GM19395 (cell line): ENCODE measurements around the gene SLC17A4.

ENCODE experiments used
- ATAC-seq: cut with Tn5 transposase; IDR thresholded peaks from one replicate; pipeline ENCODE4 v1.9.1; 2021; ENCODE audit warnings: mild to moderate bottlenecking, moderate library complexity; ENCODE audit not compliant: unreplicated experiment

The SLC17A4 gene, protein sequence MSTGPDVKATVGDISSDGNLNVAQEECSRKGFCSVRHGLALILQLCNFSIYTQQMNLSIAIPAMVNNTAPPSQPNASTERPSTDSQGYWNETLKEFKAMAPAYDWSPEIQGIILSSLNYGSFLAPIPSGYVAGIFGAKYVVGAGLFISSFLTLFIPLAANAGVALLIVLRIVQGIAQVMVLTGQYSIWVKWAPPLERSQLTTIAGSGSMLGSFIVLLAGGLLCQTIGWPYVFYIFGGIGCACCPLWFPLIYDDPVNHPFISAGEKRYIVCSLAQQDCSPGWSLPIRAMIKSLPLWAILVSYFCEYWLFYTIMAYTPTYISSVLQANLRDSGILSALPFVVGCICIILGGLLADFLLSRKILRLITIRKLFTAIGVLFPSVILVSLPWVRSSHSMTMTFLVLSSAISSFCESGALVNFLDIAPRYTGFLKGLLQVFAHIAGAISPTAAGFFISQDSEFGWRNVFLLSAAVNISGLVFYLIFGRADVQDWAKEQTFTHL

DNA sequence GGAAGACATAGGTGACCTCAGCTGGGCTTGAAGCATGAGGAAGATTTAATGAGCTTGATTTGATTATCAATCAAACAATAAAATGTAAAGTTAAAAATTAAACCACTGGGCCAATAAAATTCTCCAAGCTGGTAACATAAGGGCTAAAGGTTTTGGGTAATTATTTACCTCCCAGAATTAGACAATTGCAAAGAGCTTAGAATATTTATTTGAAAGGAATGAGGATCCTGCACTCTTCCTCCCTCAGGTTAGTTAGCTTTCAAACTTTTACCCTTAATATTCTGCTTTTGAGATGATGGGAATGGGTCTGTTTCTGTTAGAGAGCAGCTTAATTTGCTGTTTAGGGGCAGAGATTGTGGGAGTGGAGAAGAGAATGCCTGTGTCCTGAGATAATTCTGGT, at the start of gene SLC17A4:
Gene SLC17A4 (plus strand): TSS at position 208 of the 400 bp plus-strand sequence. CDS start 7,221 bp downstream, outside the sequence.
- no peak for ATAC-seq

DNA sequence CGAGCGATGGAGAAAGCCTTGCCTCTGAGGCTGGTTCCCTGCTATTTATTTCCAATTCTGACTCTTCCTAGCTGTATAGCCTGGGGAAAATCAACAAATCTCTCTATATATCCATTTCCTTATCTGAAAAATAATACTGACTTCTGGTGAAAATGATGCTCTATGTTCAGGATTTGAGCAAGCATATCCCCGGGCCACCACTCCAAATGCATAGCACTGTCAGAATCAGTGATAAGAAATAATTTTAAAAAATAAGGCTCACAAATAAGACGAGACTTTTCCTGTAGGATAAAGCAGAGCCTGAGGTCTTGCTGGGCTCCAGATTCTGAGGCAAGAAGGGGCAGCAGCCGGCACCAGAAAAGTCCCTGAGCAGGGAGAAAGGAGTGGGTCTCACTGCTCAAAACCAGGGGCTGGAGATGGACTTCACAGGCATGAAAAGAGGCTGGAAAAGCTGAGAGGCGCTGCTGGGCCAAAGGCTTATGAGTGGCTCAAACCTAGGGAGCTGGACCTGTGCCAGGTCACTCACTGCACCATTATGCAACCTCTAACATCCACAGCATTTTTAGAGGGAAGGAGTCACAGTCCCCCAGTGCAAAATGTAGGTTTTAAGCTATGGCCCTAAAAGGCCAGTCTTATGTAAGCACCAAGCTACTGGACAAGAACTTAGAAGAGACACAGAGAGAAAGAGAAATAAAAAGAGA, 48.1 kb upstream of the SLC17A4 start:
- ATAC-seq = no peak

DNA sequence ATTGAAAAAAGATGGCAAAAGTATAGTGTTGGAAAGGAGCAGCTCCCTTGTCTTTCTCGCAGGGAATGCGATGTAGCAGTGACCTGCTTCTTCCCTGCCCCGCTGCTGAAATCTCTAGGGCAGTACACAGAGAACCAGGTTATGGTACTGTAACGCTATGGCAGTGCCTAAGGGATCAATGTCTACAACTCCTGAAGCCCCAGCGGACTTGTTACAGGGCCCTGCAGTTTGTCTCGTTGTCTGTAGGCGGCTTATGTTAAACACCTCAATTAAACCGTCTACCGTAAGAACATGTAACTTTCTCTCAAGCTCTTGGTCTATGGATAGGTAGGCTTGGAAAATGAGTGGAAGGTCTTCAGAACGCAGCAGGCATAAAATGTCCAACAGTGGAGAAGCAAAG, 44.8 kb upstream of the SLC17A4 start:
- ATAC-seq = no peak

DNA sequence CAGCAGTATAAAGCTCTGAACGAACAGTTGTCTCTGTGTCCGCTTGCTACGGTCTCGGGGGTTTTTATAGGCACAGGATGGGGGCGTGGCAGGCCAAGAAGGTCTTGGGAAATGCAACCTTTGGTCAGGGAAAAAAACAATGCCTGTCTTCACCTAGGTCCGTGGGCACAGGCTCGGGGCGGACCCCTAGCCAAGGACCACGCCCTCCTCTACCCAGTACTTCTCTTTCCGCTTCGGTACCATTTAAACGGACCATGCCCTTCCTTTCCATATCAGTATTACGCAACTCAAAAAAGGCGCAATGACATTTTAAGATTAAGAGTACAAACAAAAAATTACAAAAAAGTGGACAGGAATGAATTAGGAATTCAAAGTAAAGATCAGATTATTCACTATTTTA, 44.3 kb upstream of the SLC17A4 start:
- ATAC-seq = no peak

DNA sequence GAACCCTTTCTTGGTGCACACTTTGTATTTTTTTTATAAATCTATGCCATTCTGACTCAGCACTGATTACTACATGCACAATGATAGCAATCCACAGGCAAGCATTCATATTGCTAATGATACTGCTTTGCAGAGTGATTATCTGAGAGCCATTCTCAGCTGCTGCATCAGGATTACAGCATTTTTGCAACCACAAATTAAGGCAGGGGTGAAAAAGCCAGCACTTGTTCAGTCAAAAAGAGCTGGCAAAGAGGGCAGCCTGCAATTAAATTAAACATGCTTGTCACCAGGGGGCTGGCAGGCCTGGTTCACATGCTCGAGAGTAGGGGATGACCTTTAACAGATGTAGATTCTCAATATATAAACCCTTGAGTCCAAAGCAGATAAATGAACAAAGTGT, 40.7 kb upstream of the SLC17A4 start:
- ATAC-seq = no peak

DNA sequence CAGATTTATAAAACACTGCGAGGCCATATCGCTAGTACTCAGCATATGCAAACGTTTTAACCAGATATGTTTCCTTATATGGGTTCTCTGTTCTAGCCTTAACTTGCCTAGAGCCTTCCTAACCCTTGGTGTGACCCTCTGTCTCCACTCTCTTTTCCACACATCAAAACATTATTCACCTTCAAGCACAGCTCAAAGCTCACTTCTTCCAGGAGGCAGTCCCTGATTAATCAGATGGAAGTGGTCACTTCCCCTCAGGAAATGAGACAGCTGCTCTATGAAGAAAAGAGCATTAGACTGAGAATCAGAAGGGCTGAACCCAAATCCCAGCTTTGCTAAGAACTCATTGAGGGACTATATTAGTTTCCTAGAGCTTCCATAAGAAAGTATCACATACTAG, 39.8 kb upstream of the SLC17A4 start:
- no peak for ATAC-seq

DNA sequence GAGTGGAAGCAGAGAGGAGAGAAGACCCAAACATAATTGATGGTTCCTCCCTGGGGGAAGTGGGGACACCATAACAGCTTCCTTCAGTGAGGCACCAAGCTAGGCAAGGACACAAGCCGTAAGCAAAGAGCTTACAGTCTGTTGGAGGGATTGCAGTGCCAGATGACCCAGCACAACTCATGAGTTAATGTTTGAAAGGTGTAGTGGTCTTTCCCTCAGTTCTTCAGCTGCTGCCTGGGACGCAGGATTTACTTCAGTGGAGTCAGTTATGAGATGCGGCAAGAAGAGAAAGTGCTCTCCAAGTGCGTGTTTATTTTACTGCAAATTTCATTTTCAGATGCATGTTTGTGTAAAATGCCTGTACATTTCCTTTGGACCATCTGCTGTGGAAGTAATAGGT, 38.7 kb upstream of the SLC17A4 start:
- ATAC-seq = no peak

DNA sequence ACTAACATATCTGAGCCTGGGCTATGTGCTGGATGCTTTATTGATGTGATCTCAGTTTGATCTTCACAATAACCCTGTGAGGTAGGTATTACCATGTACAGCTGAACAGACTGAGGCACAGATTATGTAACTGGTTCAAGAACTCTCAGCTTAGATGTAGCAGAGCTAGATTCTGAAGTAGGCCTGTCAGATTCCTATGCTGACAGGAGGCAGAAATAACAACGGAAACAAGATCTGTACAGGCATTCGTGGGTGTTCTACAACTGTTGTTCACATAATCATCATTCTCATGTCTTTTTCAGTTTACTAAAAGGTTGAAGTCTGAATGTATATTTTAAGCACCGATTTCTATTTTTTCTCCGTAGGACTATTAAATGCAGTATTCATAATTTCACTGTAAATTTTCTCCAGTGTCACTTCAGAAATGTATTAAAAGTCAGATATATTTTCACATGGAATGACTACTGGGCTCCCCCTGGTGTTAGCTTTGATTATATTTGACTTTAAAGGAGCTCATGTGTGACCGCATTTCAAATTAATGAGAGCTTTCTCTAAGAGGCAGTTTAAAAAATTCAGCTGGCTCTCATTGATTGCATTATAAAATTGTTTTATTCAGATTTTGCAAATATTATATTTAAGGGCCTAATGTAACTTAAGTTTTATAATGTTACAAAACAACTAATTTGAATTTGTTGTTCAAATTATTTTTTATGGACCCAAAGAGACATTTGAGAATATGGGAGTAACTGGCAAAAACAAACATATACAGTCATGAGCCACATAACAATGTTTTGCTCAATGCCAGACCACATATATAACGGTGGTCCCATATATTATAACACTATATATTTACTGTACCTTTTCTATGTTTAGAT, 36.4 kb upstream of the SLC17A4 start:
- ATAC-seq = no peak

DNA sequence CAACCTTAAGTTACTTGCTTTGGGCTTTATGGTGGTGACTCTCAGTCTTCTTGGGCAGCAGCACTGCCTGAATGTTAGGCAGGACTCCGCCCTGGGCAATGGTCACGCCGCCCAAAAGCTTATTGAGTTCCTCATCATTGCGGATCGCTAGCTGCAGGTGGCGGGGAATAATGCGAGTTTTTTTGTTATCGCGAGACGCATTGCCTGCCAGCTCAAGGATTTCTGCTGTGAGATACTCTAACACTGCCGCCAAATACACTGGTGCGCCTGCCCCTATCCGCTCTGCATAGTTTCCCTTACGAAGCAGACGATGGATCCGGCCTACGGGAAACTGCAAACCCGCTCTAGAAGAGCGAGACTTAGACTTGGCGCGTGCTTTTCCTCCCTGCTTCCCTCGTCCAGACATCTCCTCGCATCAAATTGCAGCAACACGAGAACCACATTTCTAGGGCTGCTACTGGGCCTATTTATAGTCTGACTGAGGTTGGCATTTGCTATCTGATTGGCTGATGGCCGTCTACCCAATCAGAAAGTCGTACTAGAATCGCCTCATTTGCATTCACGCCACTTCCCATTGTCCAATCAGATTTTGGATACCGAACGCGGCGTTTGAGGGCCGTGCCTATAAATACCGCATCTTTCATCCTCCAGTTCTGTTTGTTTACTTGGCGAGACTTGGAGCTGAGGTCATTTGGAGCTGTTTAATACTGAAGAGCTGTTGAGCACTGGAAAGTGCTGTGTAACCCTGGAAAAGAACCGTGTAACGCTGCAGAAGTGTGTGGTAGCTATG, 28.2 kb upstream of the SLC17A4 start:
- ATAC-seq = no peak

DNA sequence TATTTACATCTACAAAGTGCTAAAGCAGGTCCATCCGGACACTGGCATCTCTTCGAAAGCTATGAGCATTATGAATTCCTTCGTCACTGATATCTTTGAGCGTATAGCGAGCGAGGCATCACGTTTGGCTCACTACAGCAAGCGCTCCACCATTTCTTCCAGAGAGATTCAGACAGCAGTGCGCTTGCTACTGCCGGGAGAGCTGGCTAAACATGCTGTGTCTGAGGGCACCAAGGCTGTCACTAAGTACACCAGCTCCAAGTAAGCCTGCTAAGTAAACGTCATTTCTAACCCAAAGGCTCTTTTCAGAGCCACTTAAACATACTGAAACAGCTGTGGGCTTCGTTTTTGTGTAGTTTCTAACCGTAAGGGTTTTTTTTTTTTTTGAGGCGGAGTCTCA, 27.5 kb upstream of the SLC17A4 start:
- no peak for ATAC-seq

DNA sequence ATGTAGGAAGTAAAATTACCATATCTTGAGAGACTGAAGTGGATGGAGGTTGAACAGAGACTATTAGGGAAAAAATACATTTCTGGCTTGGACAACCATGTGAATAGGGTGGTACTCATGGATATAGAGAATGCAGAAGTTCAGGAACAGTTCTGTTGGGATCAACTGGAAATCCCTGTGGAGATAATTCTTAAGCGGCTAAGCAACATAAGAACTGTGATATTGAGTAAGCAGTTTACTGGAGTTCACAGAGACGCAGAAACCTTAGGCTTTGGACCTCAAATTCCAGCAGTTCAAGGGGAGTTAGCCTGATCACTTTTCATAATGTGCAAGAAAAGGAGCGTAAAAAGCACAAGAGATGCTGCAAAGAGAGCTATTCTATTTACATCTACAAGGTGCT, 23.6 kb upstream of the SLC17A4 start:
- ATAC-seq = no peak

DNA sequence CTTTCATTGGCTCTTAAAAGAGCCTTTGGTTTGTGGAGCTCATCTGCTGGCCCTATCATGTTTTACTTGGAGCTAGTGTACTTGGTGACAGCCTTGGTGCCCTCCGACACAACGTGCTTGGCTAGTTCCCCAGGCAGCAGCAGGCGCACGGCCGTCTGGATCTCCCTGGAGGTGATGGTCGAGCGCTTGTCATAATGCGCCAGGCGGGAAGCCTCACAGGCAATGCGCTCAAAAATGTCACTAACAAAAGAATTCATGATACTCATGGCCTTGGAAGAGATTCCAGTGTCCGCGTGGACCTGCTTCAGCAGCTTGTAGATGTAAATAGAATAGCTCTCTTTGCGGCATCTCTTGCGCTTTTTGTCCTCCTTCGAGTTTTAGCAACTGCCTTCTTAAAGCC, 22.8 kb upstream of the SLC17A4 start:
- ATAC-seq = no peak

DNA sequence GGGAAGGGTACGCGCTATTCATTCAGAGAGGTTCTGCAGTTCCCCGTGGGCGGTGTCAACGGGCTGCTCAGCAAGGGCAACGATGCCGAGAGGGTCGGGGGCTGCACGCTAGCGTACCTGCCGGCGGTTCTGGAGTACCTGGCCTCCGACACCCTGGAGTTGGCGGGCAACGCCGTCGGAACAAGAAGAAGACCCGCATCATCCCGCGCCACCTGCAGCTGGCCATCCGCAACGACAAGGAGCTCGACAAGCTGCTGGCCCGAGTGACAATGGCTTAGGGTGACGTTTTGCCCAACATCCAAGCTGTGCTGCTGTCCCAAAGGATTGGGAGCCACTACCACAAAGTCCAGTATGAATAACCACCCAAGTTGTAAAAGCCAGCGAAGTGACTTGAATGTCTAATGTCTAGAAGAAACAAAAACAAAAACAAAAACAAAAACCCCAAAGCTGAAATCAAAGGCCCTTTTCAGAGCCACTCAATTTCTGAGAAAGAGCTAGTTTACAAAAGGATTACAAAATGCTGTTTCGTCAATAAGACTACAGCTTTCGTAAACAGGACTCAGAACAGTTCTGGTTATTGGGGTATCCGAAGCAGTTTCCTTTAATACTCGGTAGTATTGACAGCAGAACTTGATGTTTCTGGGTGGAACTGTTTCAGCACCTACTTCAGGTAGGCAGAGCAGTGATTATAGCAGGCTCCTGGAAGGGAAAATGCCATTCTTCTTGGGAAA, 21.9 kb upstream of the SLC17A4 start:
- no peak for ATAC-seq

DNA sequence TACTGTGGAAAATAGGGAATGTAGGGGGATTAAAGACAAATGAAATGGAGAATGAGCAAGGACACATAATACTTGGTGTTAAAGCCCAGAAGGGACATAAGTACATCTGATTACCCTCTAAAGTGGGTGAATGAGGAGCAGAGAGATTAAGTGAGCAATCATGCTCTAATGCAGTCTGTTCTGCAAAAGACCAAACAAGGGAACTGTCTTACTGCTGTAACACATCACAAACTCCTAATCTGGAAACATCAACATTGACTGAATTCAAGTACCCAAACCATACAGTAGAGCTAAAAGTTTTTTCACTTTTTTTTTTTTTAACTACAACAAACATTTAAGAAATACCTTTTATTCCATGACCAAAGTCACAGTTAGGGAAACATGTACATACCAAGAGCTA, 19.3 kb upstream of the SLC17A4 start:
- ATAC-seq = no peak

DNA sequence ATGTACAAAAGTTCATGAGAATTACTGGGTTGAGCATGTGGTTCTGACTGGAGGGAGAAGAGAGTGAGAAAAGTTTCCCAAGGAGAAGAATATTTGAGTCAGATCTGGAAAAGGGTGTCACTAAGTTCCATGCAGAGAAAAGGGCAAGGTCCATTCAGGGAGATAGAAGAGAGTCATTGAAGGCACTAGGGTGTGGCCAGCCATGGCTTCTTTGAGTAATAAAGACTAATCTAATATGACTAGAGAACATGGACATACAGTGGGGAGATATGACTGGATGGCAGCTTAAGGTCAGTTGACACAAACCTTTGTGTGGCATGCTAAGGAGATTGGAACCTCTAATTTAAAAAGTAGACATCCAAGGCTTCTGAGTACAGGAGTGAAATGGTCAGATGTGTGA, 10.7 kb upstream of the SLC17A4 start:
- no peak for ATAC-seq

DNA sequence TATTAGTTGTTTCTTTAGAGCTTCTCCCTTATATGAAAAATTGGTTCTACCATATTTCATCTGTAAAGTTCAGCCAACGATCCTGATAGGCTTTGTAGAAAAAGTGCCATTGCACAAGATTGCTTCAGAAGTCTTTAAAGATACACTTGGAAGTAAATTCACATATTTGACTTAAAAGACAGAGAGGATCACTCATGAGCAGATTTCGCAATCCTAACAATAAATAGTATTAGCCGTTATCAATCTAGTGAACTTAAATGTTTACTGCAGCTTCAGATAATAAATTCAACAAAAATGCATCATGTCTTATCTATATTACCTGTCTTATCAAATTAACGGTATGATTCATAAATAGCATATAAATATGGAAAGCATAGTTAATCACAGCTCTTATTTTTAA, 8.7 kb upstream of the SLC17A4 start:
- ATAC-seq = no peak

DNA sequence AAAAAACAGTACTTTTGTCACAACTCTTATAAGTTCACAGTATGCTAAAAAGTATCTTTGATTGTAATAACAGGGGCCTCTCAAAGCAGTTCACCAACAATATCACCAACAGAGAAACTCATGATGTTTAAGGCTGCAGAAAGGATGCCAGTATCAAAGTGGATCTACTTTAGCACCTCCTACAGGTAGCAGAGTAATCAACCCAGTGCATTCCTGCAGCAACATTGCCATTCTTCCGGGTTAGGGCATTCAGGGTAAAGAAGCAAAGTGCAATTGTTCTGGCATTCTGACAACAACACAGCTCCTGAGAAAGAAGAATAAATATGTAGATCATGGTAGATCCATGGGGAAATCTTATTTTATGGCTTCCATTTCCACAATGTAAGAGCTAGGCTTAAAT, 7.6 kb upstream of the SLC17A4 start:
- ATAC-seq = no peak

DNA sequence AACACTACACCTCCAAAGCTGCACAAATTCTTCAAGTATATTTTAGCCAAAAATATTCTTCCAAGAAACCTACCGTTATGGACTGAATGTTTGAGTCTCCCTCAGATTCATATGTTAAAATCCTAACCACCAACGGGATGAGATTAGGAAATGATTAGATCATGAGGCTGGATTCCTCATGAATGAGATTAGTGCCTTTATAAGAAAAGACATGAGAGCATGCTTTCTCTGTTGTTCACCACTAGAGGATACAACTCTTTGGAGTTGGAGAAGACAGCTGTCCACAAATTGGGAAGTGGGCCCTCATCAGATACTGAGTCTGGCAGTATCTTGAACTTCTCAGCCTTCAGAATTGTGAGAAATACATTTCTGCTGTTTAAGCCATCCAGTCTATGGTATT, 7.1 kb upstream of the SLC17A4 start:
- no peak for ATAC-seq

DNA sequence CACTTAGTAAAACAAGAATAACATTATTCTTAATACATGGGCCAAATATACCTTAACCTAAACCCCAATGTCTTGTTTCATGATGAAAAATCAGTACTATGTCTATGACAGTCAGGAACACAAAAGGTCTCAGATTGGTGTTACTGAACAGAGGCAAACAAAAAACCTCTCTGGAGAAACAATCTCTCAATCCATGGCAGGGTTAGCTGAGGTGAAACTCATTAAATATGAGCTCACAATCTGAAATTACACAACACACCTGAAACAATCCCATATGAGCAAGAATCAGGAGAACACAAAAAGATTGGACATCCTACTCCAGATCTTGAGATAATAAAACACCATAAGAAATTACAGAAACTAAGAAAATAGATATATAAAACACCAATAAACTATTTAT, 6.5 kb upstream of the SLC17A4 start:
- no peak for ATAC-seq
